GM12872 (cell line): Measurements from ENCODE around the gene TRAF1.

Experiments used
- TF ChIP-seq, protein P1 (sequence below): IDR thresholded peaks from 3 replicates; pipeline ENCODE4 v1.5.1; 2011; ENCODE audit warnings: low read depth, mild to moderate bottlenecking, low read length, moderate library complexity; ENCODE audit not compliant: insufficient read depth

The TRAF1 gene

GRCh38 chr9:120915854-120916470 lies 10.6 kb downstream of the TRAF1 start:
- TF ChIP-seq, protein P1, sequence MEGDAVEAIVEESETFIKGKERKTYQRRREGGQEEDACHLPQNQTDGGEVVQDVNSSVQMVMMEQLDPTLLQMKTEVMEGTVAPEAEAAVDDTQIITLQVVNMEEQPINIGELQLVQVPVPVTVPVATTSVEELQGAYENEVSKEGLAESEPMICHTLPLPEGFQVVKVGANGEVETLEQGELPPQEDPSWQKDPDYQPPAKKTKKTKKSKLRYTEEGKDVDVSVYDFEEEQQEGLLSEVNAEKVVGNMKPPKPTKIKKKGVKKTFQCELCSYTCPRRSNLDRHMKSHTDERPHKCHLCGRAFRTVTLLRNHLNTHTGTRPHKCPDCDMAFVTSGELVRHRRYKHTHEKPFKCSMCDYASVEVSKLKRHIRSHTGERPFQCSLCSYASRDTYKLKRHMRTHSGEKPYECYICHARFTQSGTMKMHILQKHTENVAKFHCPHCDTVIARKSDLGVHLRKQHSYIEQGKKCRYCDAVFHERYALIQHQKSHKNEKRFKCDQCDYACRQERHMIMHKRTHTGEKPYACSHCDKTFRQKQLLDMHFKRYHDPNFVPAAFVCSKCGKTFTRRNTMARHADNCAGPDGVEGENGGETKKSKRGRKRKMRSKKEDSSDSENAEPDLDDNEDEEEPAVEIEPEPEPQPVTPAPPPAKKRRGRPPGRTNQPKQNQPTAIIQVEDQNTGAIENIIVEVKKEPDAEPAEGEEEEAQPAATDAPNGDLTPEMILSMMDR, result no peak

DNA sequence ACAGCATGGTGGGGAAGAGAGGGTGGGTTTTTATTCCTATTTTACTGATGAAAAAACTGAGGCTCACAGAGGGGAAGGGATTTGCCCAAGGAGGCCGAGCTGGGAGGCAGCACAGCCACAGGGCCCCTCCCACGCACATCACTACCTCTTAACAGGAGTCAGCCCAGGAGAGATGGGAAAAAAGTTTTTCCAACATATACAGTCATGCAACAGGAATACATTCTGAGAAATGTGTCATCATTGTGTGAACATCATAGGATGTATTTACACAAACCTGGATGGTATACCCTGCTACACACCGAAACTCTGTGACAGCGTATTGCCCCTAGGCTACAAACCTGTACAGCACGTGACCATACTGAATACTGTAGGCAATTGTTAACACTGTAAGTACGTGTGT lies 11.6 kb downstream of the TRAF1 start:
- TF ChIP-seq, protein P1, result no peak

DNA sequence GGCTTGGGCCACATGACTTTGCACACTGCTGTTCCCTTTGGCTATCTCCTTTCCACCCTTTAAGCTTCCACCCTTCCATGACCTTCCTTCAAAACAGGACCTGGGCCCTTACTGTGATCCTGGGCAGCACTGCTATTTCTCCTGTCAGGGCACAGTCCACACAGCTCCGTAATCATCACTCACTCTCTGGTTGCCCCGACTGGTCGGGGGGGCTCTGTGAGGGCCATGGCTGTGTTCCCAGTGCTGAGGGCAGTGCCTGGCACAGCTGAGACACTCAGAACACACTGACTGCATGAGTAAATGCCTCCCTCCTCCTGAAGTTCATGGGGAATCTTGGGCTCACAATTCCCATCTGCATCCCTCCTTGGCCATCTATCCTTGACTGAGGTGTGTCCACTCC lies 12.2 kb downstream of the TRAF1 start:
- TF ChIP-seq, protein P1, result no peak

GRCh38 chr9:120913647-120914264 lies 12.8 kb downstream of the TRAF1 start:
- TF ChIP-seq, protein P1, result no peak

- TF ChIP-seq, protein P1, result no peak
These were observed 13.5 kb downstream of the TRAF1 start for GRCh38 chr9:120912958-120913646.

DNA sequence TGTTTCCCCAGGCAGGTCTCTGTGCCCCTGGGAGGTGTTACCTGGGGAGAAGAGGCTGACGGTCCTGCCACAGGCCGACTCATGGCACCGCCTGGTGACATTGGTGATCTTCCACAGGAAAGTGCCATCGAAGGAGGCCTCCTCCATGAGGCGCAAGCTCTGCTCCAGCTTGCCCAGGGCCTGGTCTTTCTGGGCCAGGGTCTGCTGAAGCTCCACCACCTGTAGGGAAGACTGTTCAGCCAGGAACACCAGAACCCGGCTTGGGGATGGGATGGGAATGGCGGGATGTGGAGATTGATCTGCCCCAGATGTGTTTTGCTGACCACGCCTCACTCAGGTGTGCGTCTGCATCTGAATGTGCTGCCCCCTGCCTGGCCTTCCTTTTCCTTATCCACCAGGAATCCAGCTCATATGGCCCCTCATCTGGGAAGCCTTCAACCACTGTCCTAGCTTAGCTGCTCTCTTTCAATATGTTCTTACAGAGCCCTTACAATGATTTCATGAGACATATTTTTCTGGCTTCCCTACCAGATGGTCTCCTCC lies 15.2 kb downstream of the TRAF1 start:
- TF ChIP-seq, protein P1, result no peak

DNA sequence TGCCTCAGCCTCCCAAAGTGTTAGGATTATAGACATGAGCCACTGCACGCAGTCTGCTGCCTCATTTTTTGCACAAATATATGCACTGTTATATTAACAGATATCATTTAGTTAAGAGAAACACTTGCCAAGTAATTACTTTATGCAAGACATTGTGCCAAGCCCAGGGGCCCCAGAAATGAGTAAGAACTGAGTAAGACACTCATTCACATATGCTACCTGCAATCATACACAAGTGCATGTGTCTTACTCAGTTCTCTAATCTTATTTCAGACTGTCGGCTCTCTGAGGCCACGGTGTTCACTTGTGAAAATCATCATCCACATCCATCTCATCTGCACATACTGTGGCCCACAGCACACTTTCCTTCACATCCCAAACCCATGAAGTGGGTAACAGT lies 16.0 kb downstream of the TRAF1 start:
- TF ChIP-seq, protein P1, result no peak
